ENCODE data around the gene TEX29. TPM values are rescaled to one million over a fixed set of nuclear protein-coding genes. Genes with fewer than 3 reads are reported as not detected.

TEX29 gene
- total RNA-seq, 1 donor from 2014 or later, result 0.97 TPM

GRCh38 chr13:111286749-111287148 is 33.7 kb upstream of the TEX29 start:
- H3K4me3 ChIP-seq, result no peak overlapping the region
- no peak overlapping the region for H3K27ac ChIP-seq
- intact Hi-C loops (cut with DNase I), result no loop called here
- no peak for TF ChIP-seq CTCF (IDR thresholded peaks at IDR 0.05)
- H3K4me1 ChIP-seq, result peaks cover 10% of the 10 kb centered on the region
- ATAC-seq (peak in 1 of 2 donors; percentile 18), DNase-seq (no peak)
- H3K36me3 ChIP-seq, result peaks cover 97% of the 10 kb centered on the region
- no peaks in the 10 kb centered on the region for H3K9me3 ChIP-seq
- H3K27me3 ChIP-seq (ENCODE audit: low read depth), result no peaks in the 10 kb centered on the region

- Histone ChIP-seq H3K27me3 (ENCODE audit: low read depth) (no peaks in the 10 kb centered on the region), H3K27ac (no peak overlapping the region), H3K4me1 (peaks cover 6% of the 10 kb centered on the region), H3K9me3 (no peaks in the 10 kb centered on the region), H3K36me3 (peaks cover 97% of the 10 kb centered on the region), H3K4me3 (no peak overlapping the region)
- TF ChIP-seq CTCF (IDR thresholded peaks at IDR 0.05), result no peak
- intact Hi-C loops (cut with DNase I), result no loop called here
- no peak for ATAC-seq
- no peak for DNase-seq
Observed at GRCh38 chr13:111287201-111287600, 33.2 kb upstream of the TEX29 start.

- ATAC-seq (no peak), DNase-seq (no peak)
- Histone ChIP-seq H3K9me3 (no peaks in the 10 kb centered on the region), H3K27me3 (ENCODE audit: low read depth) (no peaks in the 10 kb centered on the region), H3K27ac (no peak overlapping the region), H3K4me3 (no peak overlapping the region), H3K4me1 (no peaks in the 10 kb centered on the region), H3K36me3 (peaks cover 97% of the 10 kb centered on the region)
- intact Hi-C loops (cut with DNase I), result no loop called here
- no peak for TF ChIP-seq CTCF (IDR thresholded peaks at IDR 0.05)
Observed at GRCh38 chr13:111288276-111288675, 32.2 kb upstream of the TEX29 start.

- intact Hi-C loops (cut with DNase I), result no loop called here
- H3K36me3 ChIP-seq, result peaks cover 97% of the 10 kb centered on the region
- no peak for DNase-seq
- no peak overlapping the region for H3K27ac ChIP-seq
- no peak for TF ChIP-seq CTCF (IDR thresholded peaks at IDR 0.05)
- no peaks in the 10 kb centered on the region for H3K27me3 ChIP-seq (ENCODE audit: low read depth)
- H3K4me3 ChIP-seq, result no peak overlapping the region
- H3K4me1 ChIP-seq, result no peaks in the 10 kb centered on the region
- no peaks in the 10 kb centered on the region for H3K9me3 ChIP-seq
- ATAC-seq, result no peak
Observed at GRCh38 chr13:111289251-111289650, 31.2 kb upstream of the TEX29 start.

- ATAC-seq (no peak), DNase-seq (no peak)
- Histone ChIP-seq H3K36me3 (peaks cover 95% of the 10 kb centered on the region), H3K27me3 (ENCODE audit: low read depth) (no peaks in the 10 kb centered on the region), H3K27ac (no peak overlapping the region), H3K4me3 (no peak overlapping the region), H3K4me1 (no peaks in the 10 kb centered on the region), H3K9me3 (no peaks in the 10 kb centered on the region)
- no peak for TF ChIP-seq CTCF (IDR thresholded peaks at IDR 0.05)
- intact Hi-C loops (cut with DNase I), result no loop called here
Observed at GRCh38 chr13:111291908-111292307, 28.5 kb upstream of the TEX29 start.
